Common myeloid progenitor, CD34-positive (primary cell): ENCODE measurements around the gene CHMP1B.

Experiments
- CTCF ChIA-PET: fragments of 350-600 bp; sonication (Branson Sonifier 250); formaldehyde crosslinking; loops from one replicate; lab custom pipeline; 2021; ENCODE audit warnings: antibody characterized with exemption; lab: Charles Lee
- POLR2A ChIA-PET: fragments of 350-600 bp; sonication (Branson Sonifier 250); formaldehyde crosslinking; loops from one replicate; lab custom pipeline; 2021; ENCODE audit warnings: antibody characterized with exemption; lab: Charles Lee
- DNase-seq, 3 donors: peaks; one replicate each; pipeline versions ENCODE4 v3.0.0 to v3.0.0-alpha.2; 2013
- H3K27ac ChIP-seq, 2 experiments: 1 replicate in 1 of 2; 2 replicates in 1 of 2; pipeline ENCODE4 v1.7.0; 2013; ENCODE audit warnings: inconsistent platforms in 2 of 2, low read length in 2 of 2, mild to moderate bottlenecking in 2 of 2, low read depth in 1 of 2, moderate library complexity in 1 of 2; ENCODE audit not compliant: severe bottlenecking in 2 of 2, insufficient read depth in 1 of 2, poor library complexity in 1 of 2
- H3K27me3 ChIP-seq, 5 experiments: replicated peaks in 2 of 5; 1 replicate in 3 of 5; 2 replicates in 2 of 5; pipeline versions ENCODE4 v1.6.1 to v1.7.0; 2013; ENCODE audit warnings: low read length in 4 of 5, mild to moderate bottlenecking in 2 of 5, moderate library complexity in 2 of 5, inconsistent platforms in 1 of 5; ENCODE audit not compliant: insufficient read depth in 5 of 5, control insufficient read depth in 4 of 5
- H3K36me3 ChIP-seq, 4 experiments: 1 replicate in 2 of 4; 2 replicates in 2 of 4; pipeline versions ENCODE4 v1.6.1 to v1.7.0; 2013; ENCODE audit warnings: low read length in 3 of 4, control low read depth in 1 of 4, mild to moderate bottlenecking in 1 of 4; ENCODE audit not compliant: control insufficient read depth in 4 of 4, insufficient read depth in 4 of 4
- H3K4me1 ChIP-seq, 4 experiments: 1 replicate in 3 of 4; 2 replicates in 1 of 4; pipeline versions ENCODE4 v1.6.1 to v1.7.1; 2013; ENCODE audit warnings: low read length in 3 of 4, mild to moderate bottlenecking in 3 of 4, control low read depth in 1 of 4, inconsistent platforms in 1 of 4, moderate library complexity in 1 of 4; ENCODE audit not compliant: control insufficient read depth in 4 of 4, insufficient read depth in 4 of 4; ENCODE audit errors: control extremely low read depth in 1 of 4
- H3K4me3 ChIP-seq, 7 experiments: 1 replicate in 4 of 7; 2 replicates in 3 of 7; pipeline versions ENCODE4 v1.5.1 to v1.7.0; 2013; ENCODE audit warnings: mild to moderate bottlenecking in 7 of 7, low read length in 6 of 7, moderate library complexity in 6 of 7, inconsistent platforms in 2 of 7, low read depth in 2 of 7, control low read depth in 1 of 7; ENCODE audit not compliant: insufficient read depth in 4 of 7, control insufficient read depth in 1 of 7; ENCODE audit errors: extremely low read depth in 1 of 7
- H3K9me3 ChIP-seq, 5 experiments: 1 replicate in 4 of 5; 2 replicates in 1 of 5; pipeline versions ENCODE4 v1.6.1 to v1.7.1; 2013; ENCODE audit warnings: low read length in 4 of 5, mild to moderate bottlenecking in 2 of 5, inconsistent platforms in 1 of 5, low read depth in 1 of 5, moderate library complexity in 1 of 5; ENCODE audit not compliant: control insufficient read depth in 4 of 5, insufficient read depth in 2 of 5; ENCODE audit errors: control extremely low read depth in 1 of 5
- WGBS: methylation state at CpG from one replicate; pipeline ENCODE4 v1.1.5; 2013; ENCODE audit not compliant: insufficient coverage; 5-methylcytosine and 5-hydroxymethylcytosine counted together

The CHMP1B gene

GRCh38 chr18:11810379-11810778 lies 40.8 kb upstream of the CHMP1B start:
- Histone ChIP-seq H3K27ac (no peak overlapping the region), H3K9me3 (no peaks in the 10 kb centered on the region), H3K36me3 (no peaks in the 10 kb centered on the region), H3K27me3 (peaks cover 0 to 2% (median 0%) of the 10 kb centered on the region in 5 experiments), H3K4me3 (no peak overlapping the region), H3K4me1 (no peaks in the 10 kb centered on the region)
- POLR2A ChIA-PET, result no interaction called here
- WGBS, result 93% methylated on average over 3 of the region's 3 CpGs
- CTCF ChIA-PET, result interaction anchor here (0.9 to 1.3 kb wide), 3 partner anchors 10 to 74 kb away, joined by 4 to 5 read pairs (median 4); no protein-coding TSS in a partner anchor
- no peak for DNase-seq

GRCh38 chr18:11811009-11811408 lies 40.2 kb upstream of the CHMP1B start:
- no peaks in the 10 kb centered on the region for H3K27me3 ChIP-seq
- POLR2A ChIA-PET, result no interaction called here
- WGBS, result 96% methylated on average over 11 of the region's 11 CpGs
- no peaks in the 10 kb centered on the region for H3K36me3 ChIP-seq
- no peaks in the 10 kb centered on the region for H3K4me1 ChIP-seq
- no peak for DNase-seq
- H3K9me3 ChIP-seq, result no peaks in the 10 kb centered on the region
- CTCF ChIA-PET, result interaction anchor here (1.1 kb wide), 1 partner anchor 9 kb away, joined by 4 read pairs; no protein-coding TSS in a partner anchor
- no peak overlapping the region for H3K4me3 ChIP-seq
- H3K27ac ChIP-seq, result no peak overlapping the region

- WGBS, result 82% methylated on average over 6 of the region's 6 CpGs
- Histone ChIP-seq H3K9me3 (peaks cover 0 to 2% (median 2%) of the 10 kb centered on the region in 5 experiments), H3K27ac (no peak overlapping the region), H3K36me3 (no peaks in the 10 kb centered on the region), H3K27me3 (peaks cover 0 to 3% (median 3%) of the 10 kb centered on the region in 5 experiments), H3K4me3 (no peak overlapping the region), H3K4me1 (no peaks in the 10 kb centered on the region)
- POLR2A ChIA-PET, result interaction anchor here (0.6 kb wide), 1 partner anchor 32 kb away, joined by 5 read pairs; no protein-coding TSS in a partner anchor
- DNase-seq, result no peak
- CTCF ChIA-PET, result no interaction called here
Measured at GRCh38 chr18:11817229-11817628, 34.0 kb upstream of the CHMP1B start.

DNA sequence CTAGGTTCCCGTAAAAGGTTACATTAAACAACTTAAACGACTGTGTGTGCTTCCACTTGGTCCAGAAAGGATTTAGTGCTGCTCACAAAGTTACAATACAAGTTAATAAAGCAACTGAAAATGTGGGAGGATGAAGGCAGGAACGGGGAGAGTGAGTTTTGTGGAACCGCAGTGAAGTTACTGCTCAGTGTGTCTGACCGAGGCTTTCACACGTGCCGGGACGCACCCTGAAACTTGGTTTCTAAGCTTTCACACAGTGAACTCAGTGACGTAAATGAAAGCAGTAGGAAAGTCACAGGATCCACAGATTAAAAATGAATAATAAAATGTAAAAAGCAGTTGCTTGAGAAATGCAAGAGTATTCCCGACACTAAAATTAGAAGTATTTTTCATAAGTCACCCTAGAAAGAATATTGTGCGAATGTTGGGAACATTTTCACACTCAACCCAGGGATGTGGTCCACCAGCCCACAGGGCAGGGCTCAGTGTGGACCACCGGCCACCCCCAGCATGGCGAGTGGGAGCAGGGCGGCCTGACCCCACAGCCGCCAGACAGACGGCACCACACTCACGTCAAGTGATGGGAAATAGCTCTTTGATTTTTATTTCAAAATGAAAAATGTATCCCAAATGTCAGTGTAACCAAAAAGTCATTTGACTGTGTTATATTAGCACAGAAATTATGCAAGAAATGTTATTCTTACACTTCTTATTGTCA lies 32.6 kb upstream of the CHMP1B start:
- CTCF ChIA-PET, result no interaction called here
- H3K4me3 ChIP-seq, result no peak overlapping the region
- DNase-seq, result no peak
- WGBS, result 92% methylated on average over 13 of the region's 17 CpGs
- H3K4me1 ChIP-seq, result no peaks in the 10 kb centered on the region
- H3K9me3 ChIP-seq, result peaks cover 0 to 2% (median 2%) of the 10 kb centered on the region in 5 experiments
- POLR2A ChIA-PET, result no interaction called here
- peaks cover 0 to 3% (median 3%) of the 10 kb centered on the region in 5 experiments for H3K27me3 ChIP-seq
- H3K36me3 ChIP-seq, result no peaks in the 10 kb centered on the region
- H3K27ac ChIP-seq, result no peak overlapping the region

GRCh38 chr18:11819938-11820337 lies 31.3 kb upstream of the CHMP1B start:
- Histone ChIP-seq H3K27me3 (peaks cover 0 to 3% (median 3%) of the 10 kb centered on the region in 5 experiments), H3K4me1 (no peaks in the 10 kb centered on the region)

GRCh38 chr18:11820697-11821096 lies 30.5 kb upstream of the CHMP1B start:
- H3K27me3 ChIP-seq, result peaks cover 0 to 3% (median 3%) of the 10 kb centered on the region in 5 experiments
- WGBS, result 50% methylated on average over 1 of the region's 2 CpGs
- ChIA-PET CTCF (interaction anchor here (1.3 kb wide), 1 partner anchor 10 kb away, joined by 4 read pairs; no protein-coding TSS in a partner anchor), POLR2A (no interaction called here)
- peaks cover 0 to 2% (median 2%) of the 10 kb centered on the region in 5 experiments for H3K9me3 ChIP-seq
- no peaks in the 10 kb centered on the region for H3K4me1 ChIP-seq
- no peak for DNase-seq
- H3K4me3 ChIP-seq, result no peak overlapping the region
- H3K27ac ChIP-seq, result no peak overlapping the region
- H3K36me3 ChIP-seq, result no peaks in the 10 kb centered on the region

More at GRCh38 chr18:11819938-11820337, 31.3 kb upstream of the CHMP1B start:
- CTCF ChIA-PET, result interaction anchor here (1.3 kb wide), 1 partner anchor 10 kb away, joined by 4 read pairs; no protein-coding TSS in a partner anchor
- Histone ChIP-seq H3K36me3 (no peaks in the 10 kb centered on the region), H3K4me3 (no peak overlapping the region), H3K9me3 (peaks cover 0 to 2% (median 2%) of the 10 kb centered on the region in 5 experiments), H3K27ac (no peak overlapping the region)
- POLR2A ChIA-PET, result no interaction called here
- WGBS, result 92% methylated on average over 2 of the region's 2 CpGs
- no peak for DNase-seq

DNA sequence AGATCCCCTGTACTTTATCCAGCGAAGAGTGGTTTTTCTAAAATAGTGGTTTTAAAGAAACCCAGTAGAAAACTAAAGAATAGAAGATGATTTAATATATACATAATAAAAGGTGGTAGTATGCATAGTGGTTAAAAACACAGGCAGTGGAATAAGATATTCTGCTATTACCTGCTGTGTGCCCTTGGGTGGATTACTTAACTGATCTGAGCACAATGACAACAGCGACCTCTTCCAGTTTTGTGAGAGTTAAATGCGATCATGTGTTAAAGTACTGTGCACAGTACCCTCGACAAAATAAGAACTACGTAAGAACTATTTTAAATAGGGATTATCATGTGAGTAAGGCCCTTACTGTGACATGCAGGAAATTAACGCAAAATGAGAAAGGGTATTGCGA lies 30.0 kb upstream of the CHMP1B start:
- ChIA-PET CTCF (no interaction called here), POLR2A (no interaction called here)
- Histone ChIP-seq H3K9me3 (peaks cover 0 to 2% (median 2%) of the 10 kb centered on the region in 5 experiments), H3K36me3 (no peaks in the 10 kb centered on the region), H3K4me3 (no peak overlapping the region), H3K27me3 (peaks cover 0 to 3% (median 3%) of the 10 kb centered on the region in 5 experiments), H3K4me1 (no peaks in the 10 kb centered on the region), H3K27ac (no peak overlapping the region)
- no peak for DNase-seq
- 100% methylated on average over 5 of the region's 7 CpGs for WGBS
